Endothelial cell of umbilical vein (primary cell): ENCODE results near the gene GJA1. TPM values are rescaled to one million over a fixed set of nuclear protein-coding genes. Genes with fewer than 3 reads are reported as not detected.

Experiments
- BruUV-seq: library from RNA; stranded (reverse); fragments of 400-500 nt; replicated peaks from 2 replicates; lab custom pipeline; 2021; lab: Mats Ljungman, UMichigan
- CTCF ChIA-PET: fragments of 300-600, 350-600 bp; sonication (Branson Sonifier 250); formaldehyde crosslinking; loops from one replicate; lab custom pipeline; 2021; ENCODE audit warnings: antibody characterized with exemption, inconsistent platforms; lab: Charles Lee
- POLR2A ChIA-PET: fragments of 300-600, 350-600 bp; sonication (Branson Sonifier 250); formaldehyde crosslinking; loops from one replicate; lab custom pipeline; 2021; ENCODE audit warnings: antibody characterized with exemption, inconsistent platforms; lab: Charles Lee
- DNase-seq: peaks from one replicate; pipeline ENCODE4 v3.0.0-alpha.2; 2011; ENCODE audit warnings: low read depth, low spot score
- FAIRE-seq: peaks from 2 replicates; lab custom pipeline; 2011; peaks lifted over from hg19 to GRCh38; lab: Jason Lieb, UNC
- H2AFZ ChIP-seq: 2 replicates; pipeline ENCODE4 v1.6.0; 2012; ENCODE audit warnings: low read depth, low read length, control low read depth, inconsistent platforms
- H3K27ac ChIP-seq: 2 replicates; pipeline ENCODE4 v1.5.1; 2011; ENCODE audit warnings: low read depth, mild to moderate bottlenecking, control low read depth, low read length, moderate library complexity; ENCODE audit not compliant: insufficient read depth
- H3K27me3 ChIP-seq, 2 experiments: 2 replicates each; pipeline versions ENCODE4 v1.6.0 to v1.6.1; 2011; ENCODE audit warnings: low read length in 2 of 2, mixed read lengths in 1 of 2; ENCODE audit not compliant: control insufficient read depth in 2 of 2, insufficient read depth in 2 of 2
- H3K36me3 ChIP-seq, 2 experiments: 2 replicates in 1 of 2; 3 replicates in 1 of 2; pipeline ENCODE4 v1.5.1; 2011; ENCODE audit warnings: low read length in 2 of 2, mild to moderate bottlenecking in 1 of 2, moderate library complexity in 1 of 2; ENCODE audit not compliant: control insufficient read depth in 2 of 2, insufficient read depth in 2 of 2; ENCODE audit errors: extremely low read depth in 1 of 2
- H3K4me1 ChIP-seq: 3 replicates; pipeline ENCODE4 v1.5.1; 2011; ENCODE audit warnings: mild to moderate bottlenecking, low read length; ENCODE audit not compliant: control insufficient read depth, insufficient read depth; ENCODE audit errors: extremely low read depth
- H3K4me2 ChIP-seq: 2 replicates; pipeline ENCODE4 v1.6.1; 2011; ENCODE audit warnings: low read length, control low read depth, mixed read lengths; ENCODE audit not compliant: insufficient read depth
- H3K4me3 ChIP-seq, 3 experiments: fragments of 200-600 bp in 1 of 3; sonication (generic), shearing (Covaris generic) in 1 of 3; replicated peaks in 1 of 3; 2 replicates each; pipeline ENCODE4 v1.5.1; 2011 to 2016; ENCODE audit warnings: control low read depth in 3 of 3, low read length in 3 of 3, mild to moderate bottlenecking in 2 of 3, inconsistent platforms in 1 of 3, low read depth in 1 of 3, moderate library complexity in 1 of 3; ENCODE audit not compliant: insufficient read depth in 1 of 3
- H3K79me2 ChIP-seq: 2 replicates; pipeline ENCODE4 v1.6.0; 2012; ENCODE audit warnings: low read length, inconsistent platforms; ENCODE audit not compliant: control insufficient read depth, insufficient read depth
- H3K9ac ChIP-seq: replicated peaks from 2 replicates; pipeline ENCODE3; 2011; ENCODE audit warnings: low read length, control low read depth; ENCODE audit not compliant: insufficient read depth; ENCODE audit errors: extremely low read depth
- H3K9me1 ChIP-seq: replicated peaks from 3 replicates; pipeline ENCODE4 v1.6.0; 2011; ENCODE audit warnings: mild to moderate bottlenecking, low read length; ENCODE audit not compliant: control insufficient read depth, insufficient read depth; ENCODE audit errors: extremely low read depth
- H3K9me3 ChIP-seq: replicated peaks from 2 replicates; pipeline ENCODE4 v1.5.1; 2012; ENCODE audit warnings: low read length, inconsistent platforms; ENCODE audit not compliant: control insufficient read depth, insufficient read depth
- H4K20me1 ChIP-seq: replicated peaks from 2 replicates; pipeline ENCODE3; 2011; ENCODE audit warnings: mild to moderate bottlenecking, low read length; ENCODE audit not compliant: control insufficient read depth, insufficient read depth; ENCODE audit errors: extremely low read depth
- EZH2 ChIP-seq: IDR thresholded peaks from 2 replicates; pipeline ENCODE4 v1.6.1; 2012; ENCODE audit warnings: borderline replicate concordance, low read depth, mild to moderate bottlenecking, moderate library complexity, low read length, inconsistent platforms; ENCODE audit not compliant: severe bottlenecking
- FOS ChIP-seq: IDR thresholded peaks from 2 replicates; pipeline ENCODE4 v1.6.1; 2011; ENCODE audit warnings: mild to moderate bottlenecking, low read length, moderate library complexity, borderline replicate concordance; ENCODE audit not compliant: insufficient read depth
- GATA2 ChIP-seq: IDR thresholded peaks from 2 replicates; pipeline ENCODE4 v1.7.0; 2011; ENCODE audit warnings: low read depth, mild to moderate bottlenecking, moderate library complexity, mixed read lengths, low read length; ENCODE audit not compliant: insufficient read length, insufficient read depth
- JUN ChIP-seq: IDR thresholded peaks from 2 replicates; pipeline ENCODE4 v1.6.1; 2011; ENCODE audit warnings: borderline replicate concordance, low read depth; ENCODE audit not compliant: insufficient read length, insufficient read depth
- MYC ChIP-seq: IDR thresholded peaks from one replicate; pipeline ENCODE4 v1.6.1; 2011; ENCODE audit warnings: mild to moderate bottlenecking, low read depth, low read length
- POLR2A ChIP-seq: IDR thresholded peaks from 2 replicates; pipeline ENCODE4 v1.6.1; 2012; ENCODE audit warnings: low read depth, mild to moderate bottlenecking, control low read depth, low read length
- POLR2AphosphoS5 ChIP-seq: IDR thresholded peaks from 2 replicates; pipeline ENCODE4 v1.6.1; 2012; ENCODE audit warnings: low read depth, mild to moderate bottlenecking, control low read depth, low read length, moderate library complexity; ENCODE audit not compliant: insufficient read depth
- dilution Hi-C: fragments of 300-500 bp; cut with MboI; formaldehyde crosslinking; loops from one replicate; pipeline ENCODE4 v1.15.0; 2019; ENCODE audit warnings: low sequenced_read_pairs; ENCODE audit not compliant: extremely low pct_ligation_motif_present
- intact Hi-C: fragments of 100-400 bp; cut with micrococcal nuclease; formaldehyde crosslinking; loops from one replicate; pipeline ENCODE4 v1.10.0; 2022
- polyA plus RNA-seq, 4 experiments: library from polyadenylated mRNA; depleted of rRNA in 3 of 4; stranded (reverse) in 3 of 4; unstranded in 1 of 4; fragments of >200 nt; gene quantifications; 2 replicates each; pipeline versions ENCODE4 v1.2.1 to v1.2.3, GENCODE V29; 2011 to 2012; ENCODE audit warnings: missing spikeins in 1 of 4
- total RNA-seq: library from RNA; stranded (reverse); gene quantifications from 2 replicates; pipeline ENCODE4 v1.2.3, GENCODE V29; 2021
- TF ChIP-seq, protein P1 (sequence below), 2 donors: IDR thresholded peaks; 1 replicate in 1 of 2; 2 replicates in 1 of 2; pipeline ENCODE4 v1.5.1; 2011; ENCODE audit warnings: low read length in 2 of 2, mild to moderate bottlenecking in 2 of 2, moderate library complexity in 2 of 2, control low read depth in 1 of 2, inconsistent platforms in 1 of 2, low read depth in 1 of 2; ENCODE audit not compliant: insufficient read depth in 1 of 2; ENCODE audit errors: extremely low read depth in 1 of 2
- TF ChIP-seq, protein P2 (sequence below): IDR thresholded peaks from 2 replicates; pipeline ENCODE4 v1.6.1; 2011; ENCODE audit not compliant: insufficient read depth, insufficient read length

GJA1 gene
- total and polyA plus RNA-seq, 2 donors (not counting 3 experiments of a cell fraction or from before 2014, with no cell fraction given) = 185 to 235 TPM

DNA sequence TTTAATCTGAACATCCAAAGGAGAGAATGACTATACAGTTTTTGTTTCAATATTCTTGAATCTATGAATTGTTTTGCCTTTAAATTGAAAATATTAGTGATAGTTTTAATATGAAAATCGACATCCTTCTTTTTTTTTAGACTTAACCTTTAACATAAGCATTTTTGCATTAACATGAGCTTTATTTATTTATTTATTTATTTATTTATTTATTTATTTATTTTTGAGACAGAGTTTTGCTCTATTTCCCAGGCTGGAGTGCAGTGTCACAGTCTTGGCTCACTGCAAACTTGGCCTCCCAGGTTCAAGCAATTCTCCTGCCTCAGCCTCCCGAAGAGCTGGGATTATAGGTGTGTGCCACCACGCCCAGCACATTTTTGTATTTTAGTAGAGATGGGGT lies 27.6 kb downstream of the GJA1 start:
- ChIA-PET CTCF (no interaction called here), POLR2A (no interaction called here)
- no peak for TF ChIP-seq GATA2
- TF ChIP-seq FOS = no peak
- no peak for TF ChIP-seq POLR2AphosphoS5
- TF ChIP-seq, protein P1, sequence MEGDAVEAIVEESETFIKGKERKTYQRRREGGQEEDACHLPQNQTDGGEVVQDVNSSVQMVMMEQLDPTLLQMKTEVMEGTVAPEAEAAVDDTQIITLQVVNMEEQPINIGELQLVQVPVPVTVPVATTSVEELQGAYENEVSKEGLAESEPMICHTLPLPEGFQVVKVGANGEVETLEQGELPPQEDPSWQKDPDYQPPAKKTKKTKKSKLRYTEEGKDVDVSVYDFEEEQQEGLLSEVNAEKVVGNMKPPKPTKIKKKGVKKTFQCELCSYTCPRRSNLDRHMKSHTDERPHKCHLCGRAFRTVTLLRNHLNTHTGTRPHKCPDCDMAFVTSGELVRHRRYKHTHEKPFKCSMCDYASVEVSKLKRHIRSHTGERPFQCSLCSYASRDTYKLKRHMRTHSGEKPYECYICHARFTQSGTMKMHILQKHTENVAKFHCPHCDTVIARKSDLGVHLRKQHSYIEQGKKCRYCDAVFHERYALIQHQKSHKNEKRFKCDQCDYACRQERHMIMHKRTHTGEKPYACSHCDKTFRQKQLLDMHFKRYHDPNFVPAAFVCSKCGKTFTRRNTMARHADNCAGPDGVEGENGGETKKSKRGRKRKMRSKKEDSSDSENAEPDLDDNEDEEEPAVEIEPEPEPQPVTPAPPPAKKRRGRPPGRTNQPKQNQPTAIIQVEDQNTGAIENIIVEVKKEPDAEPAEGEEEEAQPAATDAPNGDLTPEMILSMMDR (IDR thresholded peaks at IDR 0.05; ENCODE audit: extremely low read depth in 1 of 2, insufficient read depth in 1 of 2, low read depth in 1 of 2, low read length in 2 of 2) = no peak
- TF ChIP-seq JUN = no peak
- no peak for TF ChIP-seq MYC
- no peak for TF ChIP-seq POLR2A
- TF ChIP-seq, protein P2, sequence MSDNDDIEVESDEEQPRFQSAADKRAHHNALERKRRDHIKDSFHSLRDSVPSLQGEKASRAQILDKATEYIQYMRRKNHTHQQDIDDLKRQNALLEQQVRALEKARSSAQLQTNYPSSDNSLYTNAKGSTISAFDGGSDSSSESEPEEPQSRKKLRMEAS = no peak
- no peak for TF ChIP-seq EZH2
- DNase-seq (no peak), FAIRE-seq (no peak)
- Histone ChIP-seq H3K79me2 (no peaks in the 10 kb centered on the region), H2AFZ (no peak overlapping the region), H3K4me3 (no peak overlapping the region), H3K27me3 (no peaks in the 10 kb centered on the region), H3K36me3 (no peaks in the 10 kb centered on the region), H4K20me1 (no peaks in the 10 kb centered on the region), H3K9me3 (no peaks in the 10 kb centered on the region), H3K9ac (no peak overlapping the region), H3K27ac (no peak overlapping the region), H3K4me1 (no peaks in the 10 kb centered on the region), H3K9me1 (no peaks in the 10 kb centered on the region), H3K4me2 (no peak overlapping the region)
- BruUV-seq = no TSS peak
- dilution Hi-C loops (no loop called here), intact Hi-C loops (no loop called here)
